GM12872 (cell line): Measurements from ENCODE around the gene PEG3.

Experiments used
- CTCF ChIP-seq: IDR thresholded peaks from 3 replicates; pipeline ENCODE4 v1.5.1; 2011; ENCODE audit warnings: low read depth, mild to moderate bottlenecking, low read length, moderate library complexity; ENCODE audit not compliant: insufficient read depth

The PEG3 gene

GRCh38 chr19:56837492-56838023 is 3.0 kb downstream of the PEG3 start:
- no peak for TF ChIP-seq CTCF

GRCh38 chr19:56837004-56837403 is 3.5 kb downstream of the PEG3 start:
- no peak for TF ChIP-seq CTCF

GRCh38 chr19:56836059-56836458 is 4.5 kb downstream of the PEG3 start:
- TF ChIP-seq CTCF: no peak

GRCh38 chr19:56835401-56835800 is 5.1 kb downstream of the PEG3 start:
- no peak for TF ChIP-seq CTCF

- no peak for TF ChIP-seq CTCF
Observed at GRCh38 chr19:56834564-56835375, 5.8 kb downstream of the PEG3 start.

GRCh38 chr19:56832352-56832928 is 8.1 kb downstream of the PEG3 start:
- no peak for TF ChIP-seq CTCF

- TF ChIP-seq CTCF: no peak
Observed at GRCh38 chr19:56831255-56831654, 9.3 kb downstream of the PEG3 start.
